WERI-Rb-1 (cell line): ENCODE data around the gene KCNE4.

ENCODE experiments used
- DNase-seq: peaks from one replicate; pipeline ENCODE4 v3.0.0-alpha.2; 2020
- H3K27ac ChIP-seq: fragments of 250-450 bp; sonication (Bioruptor Pico); 2 replicates; pipeline ENCODE4 v1.5.1; 2020; ENCODE audit warnings: mild to moderate bottlenecking, moderate library complexity
- H3K27me3 ChIP-seq: fragments of 250-450 bp; sonication (Bioruptor Pico); 2 replicates; pipeline ENCODE4 v1.5.1; 2021; ENCODE audit warnings: mild to moderate bottlenecking, low read depth, moderate library complexity; ENCODE audit not compliant: insufficient read depth, severe bottlenecking
- H3K36me3 ChIP-seq: fragments of 250-450 bp; sonication (Bioruptor Pico); 2 replicates; pipeline ENCODE4 v1.5.1; 2020; ENCODE audit warnings: mild to moderate bottlenecking, moderate library complexity
- H3K4me3 ChIP-seq: 2 replicates; pipeline ENCODE4 v1.5.1; 2011; ENCODE audit warnings: low read depth, mild to moderate bottlenecking, control low read depth, low read length
- H3K9me3 ChIP-seq: fragments of 250-450 bp; sonication (Bioruptor Pico); 2 replicates; pipeline ENCODE4 v1.5.1; 2021; ENCODE audit warnings: mild to moderate bottlenecking, moderate library complexity; ENCODE audit not compliant: severe bottlenecking
- CTCF ChIP-seq: IDR thresholded peaks from 2 replicates; pipeline ENCODE4 v1.5.1; 2011; ENCODE audit warnings: low read depth, mild to moderate bottlenecking, control low read depth, inconsistent platforms, low read length

KCNE4 gene

GRCh38 chr2:223052548-223053483 lies 826 bp downstream of the KCNE4 start:
- no peaks in the 10 kb centered on the region for H3K36me3 ChIP-seq
- H3K27me3 ChIP-seq: no peaks in the 10 kb centered on the region
- no peak overlapping the region for H3K27ac ChIP-seq
- no peak for TF ChIP-seq CTCF
- DNase-seq: no peak
- H3K4me3 ChIP-seq: no peak overlapping the region
- no peaks in the 10 kb centered on the region for H3K9me3 ChIP-seq

GRCh38 chr2:223053484-223054192 lies 1.6 kb downstream of the KCNE4 start:
- H3K27me3 ChIP-seq: no peaks in the 10 kb centered on the region
- no peak for DNase-seq
- no peak for TF ChIP-seq CTCF
- no peak overlapping the region for H3K4me3 ChIP-seq
- no peak overlapping the region for H3K27ac ChIP-seq
- H3K36me3 ChIP-seq: no peaks in the 10 kb centered on the region
- H3K9me3 ChIP-seq: no peaks in the 10 kb centered on the region

- Histone ChIP-seq H3K36me3 (no peaks in the 10 kb centered on the region), H3K27ac (no peak overlapping the region), H3K27me3 (no peaks in the 10 kb centered on the region), H3K4me3 (no peak overlapping the region), H3K9me3 (no peaks in the 10 kb centered on the region)
- no peak for DNase-seq
- no peak for TF ChIP-seq CTCF
Measured at GRCh38 chr2:223054193-223054781, 2.3 kb downstream of the KCNE4 start.

- Histone ChIP-seq H3K27ac (no peak overlapping the region), H3K36me3 (no peaks in the 10 kb centered on the region), H3K4me3 (no peak overlapping the region), H3K9me3 (no peaks in the 10 kb centered on the region), H3K27me3 (no peaks in the 10 kb centered on the region)
- DNase-seq: no peak
- no peak for TF ChIP-seq CTCF
Measured at GRCh38 chr2:223055140-223055539, 3.1 kb downstream of the KCNE4 start.

GRCh38 chr2:223055836-223056235 lies 3.8 kb downstream of the KCNE4 start:
- no peak for TF ChIP-seq CTCF
- no peaks in the 10 kb centered on the region for H3K9me3 ChIP-seq
- H3K36me3 ChIP-seq: no peaks in the 10 kb centered on the region
- no peaks in the 10 kb centered on the region for H3K27me3 ChIP-seq
- no peak for DNase-seq
- no peak overlapping the region for H3K27ac ChIP-seq
- H3K4me3 ChIP-seq: no peak overlapping the region
